Retina (tissue), 1 donor: Measurements from ENCODE around the gene IFNA2.
"Not testable (repeated sequence)": the region's sequence is repeated elsewhere in the genome, so short reads cannot be mapped to it uniquely, and the experiment has no call there.

Experiments
- DNase-seq: peaks from one replicate; pipeline ENCODE4 v3.0.0-alpha.2; 2016

Gene IFNA2

GRCh38 chr9:21385131-21385670 is at the start of gene IFNA2:
Gene IFNA2, minus strand, starts transcription at chr9:21385398. Its CDS starts 69 bp downstream, at chr9:21385329.
- no peak for DNase-seq

GRCh38 chr9:21435015-21435383 is 49.8 kb upstream of the IFNA2 start:
- not testable (repeated sequence) for DNase-seq

- no peak for DNase-seq
Observed at GRCh38 chr9:21434202-21435014, 49.2 kb upstream of the IFNA2 start.

- no peak for DNase-seq
Observed at GRCh38 chr9:21432672-21433425, 47.7 kb upstream of the IFNA2 start.

GRCh38 chr9:21429191-21429590 is 44.0 kb upstream of the IFNA2 start:
- DNase-seq: no peak

- DNase-seq: no peak
Observed at GRCh38 chr9:21428235-21428634, 43.0 kb upstream of the IFNA2 start.

GRCh38 chr9:21415493-21416267 is 30.5 kb upstream of the IFNA2 start:
- DNase-seq: no peak

- no peak for DNase-seq
Observed at GRCh38 chr9:21414220-21414940, 29.2 kb upstream of the IFNA2 start.

GRCh38 chr9:21413624-21414023 is 28.4 kb upstream of the IFNA2 start:
- no peak for DNase-seq

GRCh38 chr9:21413151-21413550 is 28.0 kb upstream of the IFNA2 start:
- DNase-seq: no peak

GRCh38 chr9:21412107-21412506 is 26.9 kb upstream of the IFNA2 start:
- DNase-seq: no peak

- DNase-seq: no peak
Observed at GRCh38 chr9:21408817-21409216, 23.6 kb upstream of the IFNA2 start, which contains the start of gene IFNA8. Gene IFNA8, plus strand, starts transcription at chr9:21409117. Its CDS starts 60 bp downstream, at chr9:21409177.

- no peak for DNase-seq
Observed at GRCh38 chr9:21404146-21404545, 18.9 kb upstream of the IFNA2 start.

GRCh38 chr9:21402386-21403251 is 17.4 kb upstream of the IFNA2 start:
- peak; percentile 72 for DNase-seq

GRCh38 chr9:21399956-21400355 is 14.8 kb upstream of the IFNA2 start:
- no peak for DNase-seq

GRCh38 chr9:21398955-21399489 is 13.8 kb upstream of the IFNA2 start:
- DNase-seq: no peak

GRCh38 chr9:21395778-21396717 is 10.8 kb upstream of the IFNA2 start:
- DNase-seq: peak; percentile 91

- no peak for DNase-seq
Observed at GRCh38 chr9:21392270-21392669, 7.1 kb upstream of the IFNA2 start.

GRCh38 chr9:21383627-21384026 is 1.6 kb downstream of the IFNA2 start:
- DNase-seq: no peak
